Measurements from ENCODE around the gene COL13A1. TPM values are rescaled to one million over a fixed set of nuclear protein-coding genes. Genes with fewer than 3 reads are reported as not detected.

The COL13A1 gene
- total RNA-seq, 1 donor from 2014 or later: 2.5 TPM

DNA sequence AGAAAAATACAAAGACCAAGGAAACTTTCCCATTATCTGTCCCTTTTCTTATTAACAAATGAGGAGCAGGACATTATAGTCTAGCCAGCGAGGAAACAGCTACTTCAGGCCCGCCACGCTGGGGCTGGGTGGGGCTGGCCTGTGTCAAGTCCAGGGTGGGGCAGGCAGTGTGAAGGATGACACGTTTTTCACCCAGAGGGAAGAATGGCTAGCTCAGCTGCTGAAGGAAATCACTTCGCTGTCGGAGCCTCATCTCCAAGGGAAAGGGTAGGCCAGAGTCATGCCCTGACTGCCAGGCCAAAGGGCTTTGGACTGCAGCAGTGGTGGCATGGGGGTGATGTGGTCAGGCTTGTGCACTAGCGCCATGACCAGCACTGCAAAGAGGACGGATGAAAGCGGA is 24.4 kb downstream of the COL13A1 start:
- no peaks in the 10 kb centered on the region for H3K9me3 ChIP-seq (replicated peaks)
- no peaks in the 10 kb centered on the region for H3K27me3 ChIP-seq (ENCODE audit: low read depth)
- TF ChIP-seq, protein P1, sequence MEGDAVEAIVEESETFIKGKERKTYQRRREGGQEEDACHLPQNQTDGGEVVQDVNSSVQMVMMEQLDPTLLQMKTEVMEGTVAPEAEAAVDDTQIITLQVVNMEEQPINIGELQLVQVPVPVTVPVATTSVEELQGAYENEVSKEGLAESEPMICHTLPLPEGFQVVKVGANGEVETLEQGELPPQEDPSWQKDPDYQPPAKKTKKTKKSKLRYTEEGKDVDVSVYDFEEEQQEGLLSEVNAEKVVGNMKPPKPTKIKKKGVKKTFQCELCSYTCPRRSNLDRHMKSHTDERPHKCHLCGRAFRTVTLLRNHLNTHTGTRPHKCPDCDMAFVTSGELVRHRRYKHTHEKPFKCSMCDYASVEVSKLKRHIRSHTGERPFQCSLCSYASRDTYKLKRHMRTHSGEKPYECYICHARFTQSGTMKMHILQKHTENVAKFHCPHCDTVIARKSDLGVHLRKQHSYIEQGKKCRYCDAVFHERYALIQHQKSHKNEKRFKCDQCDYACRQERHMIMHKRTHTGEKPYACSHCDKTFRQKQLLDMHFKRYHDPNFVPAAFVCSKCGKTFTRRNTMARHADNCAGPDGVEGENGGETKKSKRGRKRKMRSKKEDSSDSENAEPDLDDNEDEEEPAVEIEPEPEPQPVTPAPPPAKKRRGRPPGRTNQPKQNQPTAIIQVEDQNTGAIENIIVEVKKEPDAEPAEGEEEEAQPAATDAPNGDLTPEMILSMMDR (IDR thresholded peaks at IDR 0.05; ENCODE audit: borderline replicate concordance): no peak
- H3K4me1 ChIP-seq: peaks cover 14% of the 10 kb centered on the region
- no peak overlapping the region for H3K4me3 ChIP-seq
- DNase-seq: no peak
- intact Hi-C loops (cut with micrococcal nuclease): no loop called here
- H3K36me3 ChIP-seq: no peaks in the 10 kb centered on the region
- H3K27ac ChIP-seq (replicated peaks): no peak overlapping the region

GRCh38 chr10:69826789-69827554 is 25.3 kb downstream of the COL13A1 start:
- intact Hi-C loops (cut with micrococcal nuclease): no loop called here
- TF ChIP-seq, protein P1 (IDR thresholded peaks at IDR 0.05; ENCODE audit: borderline replicate concordance): no peak
- Histone ChIP-seq H3K9me3 (replicated peaks) (no peaks in the 10 kb centered on the region), H3K4me1 (peaks cover 14% of the 10 kb centered on the region), H3K4me3 (no peak overlapping the region), H3K36me3 (no peaks in the 10 kb centered on the region), H3K27me3 (ENCODE audit: low read depth) (no peaks in the 10 kb centered on the region), H3K27ac (replicated peaks) (no peak overlapping the region)
- no peak for DNase-seq

GRCh38 chr10:69828144-69828870 is 26.6 kb downstream of the COL13A1 start:
- intact Hi-C loops (cut with micrococcal nuclease): no loop called here
- TF ChIP-seq, protein P1 (IDR thresholded peaks at IDR 0.05; ENCODE audit: borderline replicate concordance): no peak
- Histone ChIP-seq H3K4me1 (peaks cover 14% of the 10 kb centered on the region), H3K27me3 (ENCODE audit: low read depth) (no peaks in the 10 kb centered on the region), H3K4me3 (no peak overlapping the region), H3K9me3 (replicated peaks) (no peaks in the 10 kb centered on the region), H3K27ac (replicated peaks) (no peak overlapping the region), H3K36me3 (no peaks in the 10 kb centered on the region)
- DNase-seq: no peak

DNA sequence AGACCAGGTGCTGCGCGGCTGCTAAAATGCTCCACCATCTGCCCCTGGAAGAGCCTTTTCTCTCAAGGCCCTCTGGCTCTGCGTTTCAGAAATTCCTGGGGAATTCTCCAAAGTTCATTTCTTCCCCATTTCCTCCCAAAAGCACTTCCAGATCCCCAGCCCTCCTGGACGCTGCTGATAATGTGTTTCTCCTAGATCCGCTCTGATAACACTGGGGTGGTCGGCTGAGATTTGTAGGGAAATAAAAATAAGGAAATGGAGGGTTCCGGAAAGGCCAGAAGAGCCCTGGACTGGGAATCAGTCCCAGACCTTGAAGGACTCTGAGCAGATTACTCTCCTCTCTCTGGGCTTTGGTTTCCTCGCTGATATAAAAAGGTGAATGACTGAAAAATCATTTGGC is 28.1 kb downstream of the COL13A1 start:
- no peaks in the 10 kb centered on the region for H3K36me3 ChIP-seq
- no peaks in the 10 kb centered on the region for H3K27me3 ChIP-seq (ENCODE audit: low read depth)
- DNase-seq: no peak
- H3K27ac ChIP-seq (replicated peaks): no peak overlapping the region
- peaks cover 21% of the 10 kb centered on the region for H3K4me1 ChIP-seq
- intact Hi-C loops (cut with micrococcal nuclease): no loop called here
- H3K4me3 ChIP-seq: no peak overlapping the region
- no peaks in the 10 kb centered on the region for H3K9me3 ChIP-seq (replicated peaks)
- TF ChIP-seq, protein P1 (IDR thresholded peaks at IDR 0.05; ENCODE audit: borderline replicate concordance): no peak

GRCh38 chr10:69831231-69831855 is 29.6 kb downstream of the COL13A1 start:
- H3K9me3 ChIP-seq (replicated peaks): no peaks in the 10 kb centered on the region
- no peak for DNase-seq
- H3K27ac ChIP-seq (replicated peaks): no peak overlapping the region
- no peaks in the 10 kb centered on the region for H3K27me3 ChIP-seq (ENCODE audit: low read depth)
- H3K4me3 ChIP-seq: no peak overlapping the region
- H3K4me1 ChIP-seq: peaks cover 7% of the 10 kb centered on the region
- intact Hi-C loops (cut with micrococcal nuclease): no loop called here
- no peaks in the 10 kb centered on the region for H3K36me3 ChIP-seq
- TF ChIP-seq, protein P1 (IDR thresholded peaks at IDR 0.05; ENCODE audit: borderline replicate concordance): no peak
